A549 (cell line): ENCODE data around the gene KCNH6. TPM values are rescaled to one million over a fixed set of nuclear protein-coding genes. Genes with fewer than 3 reads are reported as not detected.
A peak's percentile ranks its signal among the peaks of the same experiment; 100 is the strongest.

ENCODE experiments used
- ATAC-seq, 2 experiments: fragments of 200-7000 bp in 1 of 2; fragments of >200 bp in 1 of 2; cut with Nextera tagmentation in 1 of 2; cut with Tn5 transposase in 1 of 2; 3 replicates each; pipeline versions ENCODE4 v1.8.0 to v1.9.1; 2018 to 2020; ENCODE audit warnings: mild to moderate bottlenecking in 1 of 2, moderate library complexity in 1 of 2
- CTCF ChIA-PET: fragments of 300-600 bp; sonication (Branson Sonifier 250); formaldehyde crosslinking; extraction: SDS; loops from one replicate; lab custom pipeline; 2021; ENCODE audit warnings: antibody characterized with exemption, inconsistent platforms; lab: Yijun Ruan, JAX
- POLR2A ChIA-PET: fragments of 350-600 bp; formaldehyde crosslinking; extraction: SDS; loops from one replicate; lab custom pipeline; 2021; ENCODE audit warnings: antibody characterized with exemption, inconsistent platforms; lab: Yijun Ruan, JAX
- DNase-seq, 2 experiments: peaks; one replicate each; pipeline versions ENCODE4 v3.0.0 to v3.0.0-alpha.2; 2011 to 2016; ENCODE audit warnings: low read depth in 1 of 2, low spot score in 1 of 2
- FAIRE-seq: peaks from 2 replicates; lab custom pipeline; 2011; peaks lifted over from hg19 to GRCh38; lab: Jason Lieb, UNC
- H3K27ac ChIP-seq, 2 experiments: fragments of >200 bp; sonication (Bioruptor Twin); formaldehyde crosslinking; 3 replicates each; pipeline ENCODE4 v1.5.1; 2016 to 2017
- H3K4me1 ChIP-seq: fragments of >200 bp; sonication (Bioruptor Twin); formaldehyde crosslinking; 3 replicates; pipeline ENCODE4 v1.6.1; 2016
- H3K4me2 ChIP-seq: fragments of >200 bp; sonication (Bioruptor Twin); formaldehyde crosslinking; 3 replicates; pipeline ENCODE4 v1.6.1; 2016
- H3K4me3 ChIP-seq: fragments of >200 bp; sonication (Bioruptor Twin); formaldehyde crosslinking; 3 replicates; pipeline ENCODE4 v1.5.1; 2016
- H3K9me3 ChIP-seq: fragments of >200 bp; sonication (Bioruptor Twin); formaldehyde crosslinking; 3 replicates; pipeline ENCODE4 v1.6.1; 2016
- BHLHE40 ChIP-seq: IDR thresholded peaks from 2 replicates; pipeline ENCODE4 v1.6.1; 2012; ENCODE audit warnings: low read depth, low read length, inconsistent platforms
- CBX8 ChIP-seq: fragments of 200-600 bp; sonication (generic); IDR thresholded peaks from 2 replicates; pipeline ENCODE4 v1.6.1; 2016
- CEBPB ChIP-seq, 2 experiments: fragments of >200 bp in 1 of 2; sonication (Bioruptor Twin) in 1 of 2; formaldehyde crosslinking in 1 of 2; IDR thresholded peaks; 2 replicates each; pipeline ENCODE4 v1.6.1; 2012 to 2016
- CHD2 ChIP-seq: fragments of 150-350 bp; IDR thresholded peaks from 2 replicates; pipeline ENCODE4 v1.6.1; 2014; ENCODE audit warnings: low read length; ENCODE audit not compliant: partially characterized antibody
- CHD4 ChIP-seq: fragments of 200-600 bp; sonication (generic); IDR thresholded peaks from 2 replicates; pipeline ENCODE4 v1.6.1; 2016; ENCODE audit warnings: antibody characterized with exemption, mild to moderate bottlenecking, borderline replicate concordance
- EP300 ChIP-seq, 2 experiments: fragments of >200 bp; sonication (Bioruptor Twin); formaldehyde crosslinking; IDR thresholded peaks; 2 replicates in 1 of 2; 3 replicates in 1 of 2; pipeline ENCODE4 v1.6.1; 2016 to 2017
- ESRRA ChIP-seq: fragments of 150-350 bp; IDR thresholded peaks from 2 replicates; pipeline ENCODE4 v1.6.1; 2014; ENCODE audit warnings: mild to moderate bottlenecking, low read length, borderline replicate concordance
- FOSB ChIP-seq: fragments of 250-450 bp; sonication (Bioruptor Pico); IDR thresholded peaks from 2 replicates; pipeline ENCODE4 v1.5.0; 2020; ENCODE audit warnings: mild to moderate bottlenecking, moderate library complexity
- FOXS1 ChIP-seq: fragments of 250-450 bp; sonication (Bioruptor Pico); IDR thresholded peaks from 2 replicates; pipeline ENCODE4 v1.5.0; 2020; ENCODE audit warnings: mild to moderate bottlenecking, moderate library complexity
- HDAC2 ChIP-seq: fragments of 200-600 bp; sonication (generic); IDR thresholded peaks from 2 replicates; pipeline ENCODE4 v1.6.1; 2016
- HOXA7 ChIP-seq: fragments of 250-450 bp; sonication (Bioruptor Pico); IDR thresholded peaks from 2 replicates; pipeline ENCODE4 v1.5.0; 2020; ENCODE audit warnings: mild to moderate bottlenecking, moderate library complexity
- JUNB ChIP-seq: fragments of >200 bp; sonication (Bioruptor Twin); formaldehyde crosslinking; IDR thresholded peaks from 2 replicates; pipeline ENCODE4 v1.6.1; 2016
- KDM1A ChIP-seq: fragments of 200-600 bp; sonication (generic); IDR thresholded peaks from 2 replicates; pipeline ENCODE4 v1.6.1; 2016; ENCODE audit warnings: low read depth, mild to moderate bottlenecking
- MAZ ChIP-seq: fragments of 150-350 bp; IDR thresholded peaks from 2 replicates; pipeline ENCODE4 v1.6.1; 2014; ENCODE audit warnings: antibody characterized with exemption, low read depth, low read length, borderline replicate concordance
- NFE2L2 ChIP-seq: fragments of 150-350 bp; conservative IDR thresholded peaks from 2 replicates; pipeline ENCODE4 v1.6.1; 2014; ENCODE audit warnings: low read length
- NR3C1 ChIP-seq: fragments of >200 bp; sonication (Bioruptor Twin); formaldehyde crosslinking; IDR thresholded peaks from 3 replicates; pipeline ENCODE4 v1.6.1; 2017
- POLR2AphosphoS2 ChIP-seq: conservative IDR thresholded peaks from 2 replicates; pipeline ENCODE4 v1.6.1; 2012; ENCODE audit warnings: low read length, improper control_type of control experiment, inconsistent platforms
- ZC3H11A ChIP-seq: fragments of 450-650 bp; IDR thresholded peaks from 2 replicates; pipeline ENCODE4 v1.6.1; 2014; ENCODE audit warnings: antibody characterized with exemption, mild to moderate bottlenecking
- whole genome bisulfite sequencing: methylation state at CpG from one replicate; pipeline ENCODE4 v1.1.6; 2017; ENCODE audit errors: missing lambda C conversion rate; 5-methylcytosine and 5-hydroxymethylcytosine counted together
- polyA plus RNA-seq, 4 experiments: library from polyadenylated mRNA; depleted of rRNA in 3 of 4; stranded (reverse); fragments of >200 nt; fragmentation: RNase III in 1 of 4; extraction: RNeasy Plus Mini Kit Qiagen cat#74134 plus additional on column Dnase treatment in 1 of 4; gene quantifications; 2 replicates in 3 of 4; 3 replicates in 1 of 4; pipeline ENCODE4 v1.2.3, GENCODE V29; 2011 to 2017
- TF ChIP-seq, protein P1 (sequence below): fragments of 200-600 bp; sonication (generic); IDR thresholded peaks from 2 replicates; pipeline ENCODE4 v1.6.1; 2016; ENCODE audit warnings: antibody characterized with exemption, mild to moderate bottlenecking, moderate library complexity
- TF ChIP-seq, protein P2 (sequence below): fragments of >200 bp; sonication (Bioruptor Twin); formaldehyde crosslinking; IDR thresholded peaks from 3 replicates; pipeline ENCODE4 v1.6.1; 2016
- TF ChIP-seq, protein P3 (sequence below): fragments of 250-450 bp; sonication (Bioruptor Pico); IDR thresholded peaks from 2 replicates; pipeline ENCODE4 v1.5.0; 2021; ENCODE audit warnings: mild to moderate bottlenecking, moderate library complexity, borderline replicate concordance

Gene KCNH6
- polyA plus RNA-seq, 2 of the 4 experiments (the other 2 are of a cell fraction) = not detected

DNA sequence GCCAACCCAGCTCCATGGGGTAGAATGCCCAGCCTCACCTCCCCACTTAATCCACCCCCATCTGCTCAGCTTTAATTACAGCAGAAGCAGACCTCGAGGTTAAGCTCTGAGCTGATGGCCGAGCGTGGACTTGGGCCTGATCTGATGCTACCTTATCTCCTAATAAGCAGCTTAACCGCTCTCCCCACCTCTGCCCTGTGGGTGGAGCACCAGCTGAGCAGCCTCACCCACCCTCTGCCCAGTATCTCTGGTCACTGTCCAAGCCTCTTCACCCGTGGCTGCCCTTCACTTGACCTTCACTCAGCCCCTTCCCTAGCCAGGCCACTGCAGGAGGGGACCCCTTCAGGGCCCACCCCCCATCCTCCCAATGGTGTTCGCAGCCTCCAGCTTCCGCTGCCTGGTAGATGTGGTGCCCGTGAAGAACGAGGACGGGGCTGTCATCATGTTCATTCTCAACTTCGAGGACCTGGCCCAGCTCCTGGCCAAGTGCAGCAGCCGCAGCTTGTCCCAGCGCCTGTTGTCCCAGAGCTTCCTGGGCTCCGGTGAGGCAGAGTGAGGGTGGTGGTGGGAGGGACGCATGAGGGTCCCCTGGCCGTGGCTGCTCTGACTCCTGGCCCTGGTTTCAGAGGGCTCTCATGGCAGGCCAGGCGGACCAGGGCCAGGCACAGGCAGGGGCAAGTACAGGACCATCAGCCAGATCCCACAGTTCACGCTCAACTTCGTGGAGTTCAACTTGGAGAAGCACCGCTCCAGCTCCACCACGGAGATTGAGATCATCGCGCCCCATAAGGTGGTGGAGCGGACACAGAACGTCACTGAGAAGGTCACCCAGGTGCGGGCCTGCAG lies 6.8 kb downstream of the KCNH6 start:
- no peak for FAIRE-seq
- CTCF ChIA-PET = interaction anchor here (0.7 to 2.3 kb wide), 6 partner anchors 12 to 104 kb away, joined by 3 to 8 read pairs (median 4); partner anchors contain the start of gene DCAF7
- 61% methylated on average over 21 of the region's 26 CpGs for WGBS
- POLR2A ChIA-PET = no interaction called here
- no peak for DNase-seq
- TF ChIP-seq HDAC2 (no peak), FOXS1 (CRISPR knock-in tag) (no peak)
- TF ChIP-seq, all 56 proteins: peak for 0
- H3K9me3 ChIP-seq = no peaks in the 10 kb centered on the region
- no peak overlapping the region for H3K4me2 ChIP-seq
- H3K4me1 ChIP-seq = no peaks in the 10 kb centered on the region
- ATAC-seq = peak; percentile 23 to 37; a peak in 4 of 6 replicates
- H3K4me3 ChIP-seq = no peak overlapping the region
- no peak overlapping the region for H3K27ac ChIP-seq

DNA sequence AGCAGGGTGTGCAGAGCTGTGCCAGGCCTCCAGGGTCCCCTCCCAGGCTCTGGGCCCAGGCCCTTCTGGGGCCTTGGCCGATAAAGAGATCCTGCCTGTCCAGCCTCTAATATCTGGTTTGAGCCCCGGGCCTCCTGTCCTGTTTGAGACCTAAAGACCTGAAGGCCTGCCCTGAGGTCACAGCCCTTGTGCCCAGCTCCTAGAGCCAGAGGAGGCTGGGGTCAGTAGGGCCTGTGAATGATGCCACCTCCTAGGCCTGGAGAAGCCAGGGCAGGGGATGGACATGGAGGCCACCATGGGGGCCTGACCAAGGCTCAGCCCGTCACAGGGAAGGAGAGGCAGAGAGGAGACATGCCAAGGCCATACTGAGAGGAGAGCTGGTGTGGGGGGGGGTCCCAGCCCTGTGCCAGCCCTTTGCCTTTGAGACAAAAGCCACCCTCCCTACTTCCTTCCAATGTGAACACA lies 7.4 kb downstream of the KCNH6 start:
- ChIA-PET CTCF (interaction anchor here (1.0 to 2.3 kb wide), 6 partner anchors 13 to 81 kb away, joined by 3 to 8 read pairs (median 4); partner anchors contain the start of gene DCAF7), POLR2A (no interaction called here)
- Histone ChIP-seq H3K9me3 (no peaks in the 10 kb centered on the region), H3K4me2 (no peak overlapping the region), H3K27ac (no peak overlapping the region), H3K4me1 (no peaks in the 10 kb centered on the region), H3K4me3 (no peak overlapping the region)
- no peak for DNase-seq
- ATAC-seq = no peak
- 62% methylated on average over 3 of the region's 3 CpGs for WGBS
- TF ChIP-seq KDM1A (no peak), FOSB (CRISPR knock-in tag) (no peak), BHLHE40 (no peak), HOXA7 (CRISPR knock-in tag) (no peak), JUNB (no peak)
- no peak for FAIRE-seq

DNA sequence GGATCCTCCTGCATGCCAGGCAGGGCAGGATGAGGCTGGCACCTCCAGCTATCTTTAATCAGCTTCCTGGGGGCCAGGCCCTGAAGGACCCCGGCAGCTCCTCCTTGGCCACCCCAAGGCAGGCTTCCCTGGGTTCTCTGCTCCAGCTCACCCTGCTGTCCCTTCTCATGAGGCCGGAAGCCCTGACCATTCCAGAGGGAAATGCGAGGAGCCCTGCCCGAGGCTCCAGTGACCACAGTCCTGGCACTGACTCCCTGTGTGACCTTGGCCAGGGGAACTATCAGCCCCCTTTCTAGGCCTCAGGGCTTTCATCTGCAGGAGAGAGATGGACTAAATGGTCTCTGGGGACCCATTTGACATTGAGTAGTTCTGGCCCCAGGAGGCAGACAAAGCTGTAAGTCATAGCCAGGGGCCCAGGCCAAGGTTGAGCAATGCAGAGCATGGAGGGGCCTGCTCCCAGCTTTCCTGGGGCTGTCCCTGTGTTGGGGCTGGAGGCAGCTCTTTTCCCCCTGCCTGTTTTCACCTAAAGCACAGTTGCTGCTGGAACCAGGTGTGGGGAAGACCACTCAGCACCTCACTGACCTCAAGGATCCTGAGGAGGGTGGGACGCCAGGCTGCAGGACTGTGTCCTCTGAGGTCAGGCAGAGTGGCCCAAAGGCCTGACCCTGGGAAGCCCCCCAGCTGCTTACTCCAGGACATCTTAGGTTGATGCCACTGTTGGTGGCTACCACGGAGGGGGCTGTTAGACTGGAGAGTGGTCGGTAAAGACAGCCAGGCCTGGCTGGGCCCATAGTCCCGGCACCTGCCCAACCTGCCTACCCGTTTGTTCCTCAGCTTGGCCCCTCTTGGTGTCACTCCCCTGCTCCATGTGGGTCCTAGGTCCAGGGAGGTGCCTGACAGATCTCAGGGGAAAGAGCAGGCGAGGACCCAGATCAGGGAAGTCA lies 8.1 kb downstream of the KCNH6 start:
- POLR2A ChIA-PET = no interaction called here
- no peak for FAIRE-seq
- 61% methylated on average over 10 of the region's 10 CpGs for WGBS

More for the DNA sequence above, 8.1 kb downstream of the KCNH6 start:
- DNase-seq (no peak), ATAC-seq (no peak)
- H3K4me3 ChIP-seq = no peak overlapping the region
- H3K27ac ChIP-seq = no peak overlapping the region
- H3K4me2 ChIP-seq = no peak overlapping the region
- TF ChIP-seq, protein P1, sequence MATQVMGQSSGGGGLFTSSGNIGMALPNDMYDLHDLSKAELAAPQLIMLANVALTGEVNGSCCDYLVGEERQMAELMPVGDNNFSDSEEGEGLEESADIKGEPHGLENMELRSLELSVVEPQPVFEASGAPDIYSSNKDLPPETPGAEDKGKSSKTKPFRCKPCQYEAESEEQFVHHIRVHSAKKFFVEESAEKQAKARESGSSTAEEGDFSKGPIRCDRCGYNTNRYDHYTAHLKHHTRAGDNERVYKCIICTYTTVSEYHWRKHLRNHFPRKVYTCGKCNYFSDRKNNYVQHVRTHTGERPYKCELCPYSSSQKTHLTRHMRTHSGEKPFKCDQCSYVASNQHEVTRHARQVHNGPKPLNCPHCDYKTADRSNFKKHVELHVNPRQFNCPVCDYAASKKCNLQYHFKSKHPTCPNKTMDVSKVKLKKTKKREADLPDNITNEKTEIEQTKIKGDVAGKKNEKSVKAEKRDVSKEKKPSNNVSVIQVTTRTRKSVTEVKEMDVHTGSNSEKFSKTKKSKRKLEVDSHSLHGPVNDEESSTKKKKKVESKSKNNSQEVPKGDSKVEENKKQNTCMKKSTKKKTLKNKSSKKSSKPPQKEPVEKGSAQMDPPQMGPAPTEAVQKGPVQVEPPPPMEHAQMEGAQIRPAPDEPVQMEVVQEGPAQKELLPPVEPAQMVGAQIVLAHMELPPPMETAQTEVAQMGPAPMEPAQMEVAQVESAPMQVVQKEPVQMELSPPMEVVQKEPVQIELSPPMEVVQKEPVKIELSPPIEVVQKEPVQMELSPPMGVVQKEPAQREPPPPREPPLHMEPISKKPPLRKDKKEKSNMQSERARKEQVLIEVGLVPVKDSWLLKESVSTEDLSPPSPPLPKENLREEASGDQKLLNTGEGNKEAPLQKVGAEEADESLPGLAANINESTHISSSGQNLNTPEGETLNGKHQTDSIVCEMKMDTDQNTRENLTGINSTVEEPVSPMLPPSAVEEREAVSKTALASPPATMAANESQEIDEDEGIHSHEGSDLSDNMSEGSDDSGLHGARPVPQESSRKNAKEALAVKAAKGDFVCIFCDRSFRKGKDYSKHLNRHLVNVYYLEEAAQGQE = no peak
- no peak for TF ChIP-seq EP300 (IDR thresholded peaks at IDR 0.05)
- TF ChIP-seq, protein P2, sequence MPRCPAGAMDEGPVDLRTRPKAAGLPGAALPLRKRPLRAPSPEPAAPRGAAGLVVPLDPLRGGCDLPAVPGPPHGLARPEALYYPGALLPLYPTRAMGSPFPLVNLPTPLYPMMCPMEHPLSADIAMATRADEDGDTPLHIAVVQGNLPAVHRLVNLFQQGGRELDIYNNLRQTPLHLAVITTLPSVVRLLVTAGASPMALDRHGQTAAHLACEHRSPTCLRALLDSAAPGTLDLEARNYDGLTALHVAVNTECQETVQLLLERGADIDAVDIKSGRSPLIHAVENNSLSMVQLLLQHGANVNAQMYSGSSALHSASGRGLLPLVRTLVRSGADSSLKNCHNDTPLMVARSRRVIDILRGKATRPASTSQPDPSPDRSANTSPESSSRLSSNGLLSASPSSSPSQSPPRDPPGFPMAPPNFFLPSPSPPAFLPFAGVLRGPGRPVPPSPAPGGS = no peak
- TF ChIP-seq NR3C1 = no peak
- TF ChIP-seq ESRRA = no peak
- no peak for TF ChIP-seq MAZ
- no peak for TF ChIP-seq ZC3H11A
- no peak for TF ChIP-seq FOSB (CRISPR knock-in tag)
- no peak for TF ChIP-seq POLR2AphosphoS2
- TF ChIP-seq CHD2 = no peak
- no peak for TF ChIP-seq CEBPB (IDR thresholded peaks at IDR 0.05)
- no peak for TF ChIP-seq NFE2L2
- TF ChIP-seq, protein P3, sequence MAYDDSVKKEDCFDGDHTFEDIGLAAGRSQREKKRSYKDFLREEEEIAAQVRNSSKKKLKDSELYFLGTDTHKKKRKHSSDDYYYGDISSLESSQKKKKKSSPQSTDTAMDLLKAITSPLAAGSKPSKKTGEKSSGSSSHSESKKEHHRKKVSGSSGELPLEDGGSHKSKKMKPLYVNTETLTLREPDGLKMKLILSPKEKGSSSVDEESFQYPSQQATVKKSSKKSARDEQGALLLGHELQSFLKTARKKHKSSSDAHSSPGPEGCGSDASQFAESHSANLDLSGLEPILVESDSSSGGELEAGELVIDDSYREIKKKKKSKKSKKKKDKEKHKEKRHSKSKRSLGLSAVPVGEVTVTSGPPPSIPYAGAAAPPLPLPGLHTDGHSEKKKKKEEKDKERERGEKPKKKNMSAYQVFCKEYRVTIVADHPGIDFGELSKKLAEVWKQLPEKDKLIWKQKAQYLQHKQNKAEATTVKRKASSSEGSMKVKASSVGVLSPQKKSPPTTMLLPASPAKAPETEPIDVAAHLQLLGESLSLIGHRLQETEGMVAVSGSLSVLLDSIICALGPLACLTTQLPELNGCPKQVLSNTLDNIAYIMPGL (CRISPR knock-in tag) = no peak
- TF ChIP-seq CBX8 = no peak
- no peak for TF ChIP-seq CHD4
- TF ChIP-seq HDAC2 = no peak
- CTCF ChIA-PET = interaction anchor here (1.0 to 2.3 kb wide), 9 partner anchors 13 to 81 kb away, joined by 3 to 8 read pairs (median 3); partner anchors contain the start of gene DCAF7
- no peaks in the 10 kb centered on the region for H3K4me1 ChIP-seq
- no peaks in the 10 kb centered on the region for H3K9me3 ChIP-seq
